ENCODE results near the gene PRDM16.

GRCh38 chr1:3089490-3089889 lies 20.5 kb downstream of the PRDM16 start:
- TF ChIP-seq CTCF (IDR thresholded peaks at IDR 0.05) (no peak), GATA3 (IDR thresholded peaks at IDR 0.05; ENCODE audit: borderline replicate concordance) (no peak), MYC (IDR thresholded peaks at IDR 0.05; ENCODE audit: borderline replicate concordance, low read length) (no peak), MAX (IDR thresholded peaks at IDR 0.05) (no peak), REST (IDR thresholded peaks at IDR 0.05) (no peak), POLR2A (IDR thresholded peaks at IDR 0.05; ENCODE audit: low read length) (no peak), ZSCAN20 (CRISPR knock-in tag; IDR thresholded peaks at IDR 0.05) (no peak)

Measured in A549 (cell line).